Body of pancreas (tissue), 4 donors: Measurements from ENCODE around the gene AGAP1.

Experiments
- CTCF ChIP-seq, 7 experiments: fragments of 450-650 bp in 4 of 7; fragments of 200-600 bp in 3 of 7; sonication (generic) in 3 of 7; IDR thresholded peaks; one replicate each; pipeline ENCODE4 v1.5.1; 2016 to 2019; ENCODE audit warnings: antibody characterized with exemption in 7 of 7
- POLR2A ChIP-seq, 3 donors: fragments of 450-650 bp; IDR thresholded peaks; one replicate each; pipeline ENCODE4 v1.6.1; 2016; ENCODE audit warnings: antibody characterized with exemption in 3 of 3, mild to moderate bottlenecking in 2 of 3

- no peak for TF ChIP-seq POLR2A (IDR thresholded peaks at IDR 0.05)
- TF ChIP-seq CTCF (IDR thresholded peaks at IDR 0.05), result no peak
Observed at GRCh38 chr2:235486729-235487128, 7.1 kb upstream of the AGAP1 start.
